Osteoblast (primary cell): ENCODE data around the gene PLEKHO2. TPM values are rescaled to one million over a fixed set of nuclear protein-coding genes. Genes with fewer than 3 reads are reported as not detected.
A peak's percentile ranks its signal among the peaks of the same experiment; 100 is the strongest.

Experiments
- DNase-seq: peaks from one replicate; pipeline ENCODE4 v3.0.0; 2011; ENCODE audit warnings: low spot score, mixed read lengths; ENCODE audit not compliant: insufficient read length; ENCODE audit errors: missing footprints
- H2AFZ ChIP-seq: 2 replicates; pipeline ENCODE4 v1.6.0; 2011; ENCODE audit warnings: mild to moderate bottlenecking, low read length
- H3K27ac ChIP-seq: 2 replicates; pipeline ENCODE4 v1.5.1; 2011; ENCODE audit warnings: mild to moderate bottlenecking, low read depth, low read length, moderate library complexity
- H3K27me3 ChIP-seq: 2 replicates; pipeline ENCODE4 v1.6.0; 2012; ENCODE audit warnings: mild to moderate bottlenecking, control low read depth, inconsistent platforms, low read length, moderate library complexity; ENCODE audit not compliant: insufficient read depth
- H3K36me3 ChIP-seq: 2 replicates; pipeline ENCODE4 v1.5.1; 2011; ENCODE audit warnings: mild to moderate bottlenecking, low read length, control low read depth, moderate library complexity; ENCODE audit not compliant: insufficient read depth
- H3K4me1 ChIP-seq: 2 replicates; pipeline ENCODE4 v1.5.1; 2011; ENCODE audit warnings: mild to moderate bottlenecking, low read length, control low read depth, moderate library complexity; ENCODE audit not compliant: insufficient read depth
- H3K4me2 ChIP-seq: 2 replicates; pipeline ENCODE4 v1.6.0; 2011; ENCODE audit warnings: mild to moderate bottlenecking, low read length; ENCODE audit not compliant: insufficient read depth
- H3K4me3 ChIP-seq: fragments of 200-600 bp; sonication (generic); 3 replicates; pipeline ENCODE4 v1.5.1; 2012; ENCODE audit warnings: mild to moderate bottlenecking, low read length, inconsistent platforms; ENCODE audit not compliant: insufficient read depth
- H3K79me2 ChIP-seq: 2 replicates; pipeline ENCODE4 v1.6.0; 2012; ENCODE audit warnings: mild to moderate bottlenecking, low read length, control low read depth, inconsistent platforms; ENCODE audit not compliant: insufficient read depth
- H3K9me3 ChIP-seq: 2 replicates; pipeline ENCODE4 v1.5.1; 2011; ENCODE audit warnings: low read depth, low read length, control low read depth
- H4K20me1 ChIP-seq: 2 replicates; pipeline ENCODE4 v1.6.0; 2012; ENCODE audit warnings: mild to moderate bottlenecking, low read length, control low read depth; ENCODE audit not compliant: insufficient read depth
- CTCF ChIP-seq: IDR thresholded peaks from 2 replicates; pipeline ENCODE4 v1.5.1; 2011; ENCODE audit warnings: mild to moderate bottlenecking, low read depth, low read length, moderate library complexity; ENCODE audit errors: extremely low read depth
- total RNA-seq: library from RNA; depleted of rRNA; stranded (reverse); fragments of >200 nt; gene quantifications from 2 replicates; pipeline ENCODE4 v1.2.3, GENCODE V29; 2012

Gene PLEKHO2
- total RNA-seq, 1 donor = 41.6 TPM

- no peak overlapping the region for H3K27ac ChIP-seq
Measured at GRCh38 chr15:64878705-64879104, 37.0 kb downstream of the PLEKHO2 start.

GRCh38 chr15:64883100-64883581 lies 41.4 kb downstream of the PLEKHO2 start:
- Histone ChIP-seq H3K4me3 (no peak overlapping the region), H3K36me3 (no peaks in the 10 kb centered on the region), H3K9me3 (no peaks in the 10 kb centered on the region), H3K4me1 (peaks cover 30% of the 10 kb centered on the region), H3K4me2 (peak overlapping the region; percentile 54), H3K79me2 (no peaks in the 10 kb centered on the region), H3K27me3 (no peaks in the 10 kb centered on the region), H2AFZ (peak overlapping the region; percentile 50), H4K20me1 (no peaks in the 10 kb centered on the region), H3K27ac (peak overlapping the region; percentile 86)
- DNase-seq = peak; percentile 93
- TF ChIP-seq CTCF = no peak

More at GRCh38 chr15:64878705-64879104, 37.0 kb downstream of the PLEKHO2 start:
- no peak overlapping the region for H2AFZ ChIP-seq
- no peaks in the 10 kb centered on the region for H4K20me1 ChIP-seq
- no peak overlapping the region for H3K4me3 ChIP-seq
- no peaks in the 10 kb centered on the region for H3K79me2 ChIP-seq
- no peak for DNase-seq
- no peak for TF ChIP-seq CTCF
- no peaks in the 10 kb centered on the region for H3K27me3 ChIP-seq
- peaks cover 35% of the 10 kb centered on the region for H3K4me1 ChIP-seq
- H3K9me3 ChIP-seq = no peaks in the 10 kb centered on the region
- no peak overlapping the region for H3K4me2 ChIP-seq
- no peaks in the 10 kb centered on the region for H3K36me3 ChIP-seq

GRCh38 chr15:64883997-64884511 lies 42.3 kb downstream of the PLEKHO2 start:
- Histone ChIP-seq H3K4me1 (peaks cover 30% of the 10 kb centered on the region), H3K27me3 (no peaks in the 10 kb centered on the region), H3K36me3 (no peaks in the 10 kb centered on the region), H3K27ac (peak overlapping the region; percentile 86), H2AFZ (no peak overlapping the region), H3K79me2 (no peaks in the 10 kb centered on the region), H4K20me1 (no peaks in the 10 kb centered on the region), H3K4me2 (peak overlapping the region; percentile 54), H3K9me3 (no peaks in the 10 kb centered on the region), H3K4me3 (no peak overlapping the region)
- DNase-seq = peak; percentile 97
- TF ChIP-seq CTCF = no peak

GRCh38 chr15:64884679-64885078 lies 43.0 kb downstream of the PLEKHO2 start:
- H3K9me3 ChIP-seq = no peaks in the 10 kb centered on the region
- H2AFZ ChIP-seq = no peak overlapping the region
- no peaks in the 10 kb centered on the region for H3K36me3 ChIP-seq
- peak overlapping the region; percentile 86 for H3K27ac ChIP-seq
- H4K20me1 ChIP-seq = no peaks in the 10 kb centered on the region
- no peak overlapping the region for H3K4me2 ChIP-seq
- TF ChIP-seq CTCF = no peak
- no peaks in the 10 kb centered on the region for H3K79me2 ChIP-seq
- peaks cover 30% of the 10 kb centered on the region for H3K4me1 ChIP-seq
- H3K27me3 ChIP-seq = no peaks in the 10 kb centered on the region
- H3K4me3 ChIP-seq = no peak overlapping the region
- DNase-seq = no peak
